Islet of Langerhans (tissue), 1 donor: ENCODE results near the gene SNX27.
A peak's percentile ranks its signal among the peaks of the same experiment; 100 is the strongest.
"Not testable (repeated sequence)": the region's sequence is repeated elsewhere in the genome, so short reads cannot be mapped to it uniquely, and the experiment has no call there.

Source experiments
- FAIRE-seq: peaks from one replicate; lab custom pipeline; 2011; peaks lifted over from hg19 to GRCh38; lab: Jason Lieb, UNC

The SNX27 gene

GRCh38 chr1:151641229-151641628 lies 29.4 kb downstream of the SNX27 start:
- FAIRE-seq: no peak

GRCh38 chr1:151643085-151643484 lies 31.2 kb downstream of the SNX27 start:
- not testable (repeated sequence) for FAIRE-seq

- no peak for FAIRE-seq
Measured at GRCh38 chr1:151644001-151644400, 32.2 kb downstream of the SNX27 start.

GRCh38 chr1:151653397-151653796 lies 41.5 kb downstream of the SNX27 start:
- FAIRE-seq: no peak

GRCh38 chr1:151655371-151655770 lies 43.5 kb downstream of the SNX27 start:
- no peak for FAIRE-seq

- FAIRE-seq: no peak
Measured at GRCh38 chr1:151661751-151662150, 49.9 kb downstream of the SNX27 start.

GRCh38 chr1:151668090-151668489 lies 56.2 kb downstream of the SNX27 start:
- FAIRE-seq: no peak

- not testable (repeated sequence) for FAIRE-seq
Measured at GRCh38 chr1:151670036-151670675, 58.3 kb downstream of the SNX27 start.

GRCh38 chr1:151673407-151673806 lies 61.6 kb downstream of the SNX27 start:
- FAIRE-seq: no peak

GRCh38 chr1:151680391-151680790 lies 68.5 kb downstream of the SNX27 start:
- FAIRE-seq: peak; percentile 60

GRCh38 chr1:151680826-151681225 lies 69.0 kb downstream of the SNX27 start:
- FAIRE-seq: peak; percentile 70

GRCh38 chr1:151681923-151682322 lies 70.1 kb downstream of the SNX27 start:
- peak; percentile 38 for FAIRE-seq

- not testable (repeated sequence) for FAIRE-seq
Measured at GRCh38 chr1:151682901-151683300, 71.1 kb downstream of the SNX27 start.

GRCh38 chr1:151684128-151684527 lies 72.3 kb downstream of the SNX27 start:
- FAIRE-seq: no peak

GRCh38 chr1:151686561-151686960 lies 74.7 kb downstream of the SNX27 start:
- no peak for FAIRE-seq

GRCh38 chr1:151689494-151689893 lies 77.6 kb downstream of the SNX27 start:
- FAIRE-seq: no peak

GRCh38 chr1:151692226-151692625 lies 80.4 kb downstream of the SNX27 start:
- FAIRE-seq: no peak

- no peak for FAIRE-seq
Measured at GRCh38 chr1:151693057-151693651, 81.3 kb downstream of the SNX27 start.

GRCh38 chr1:151701515-151701914 lies 89.7 kb downstream of the SNX27 start:
- no peak for FAIRE-seq

- no peak for FAIRE-seq
Measured at GRCh38 chr1:151702936-151703335, 91.1 kb downstream of the SNX27 start.

- no peak for FAIRE-seq
Measured at GRCh38 chr1:151703813-151704212, 92.0 kb downstream of the SNX27 start.

GRCh38 chr1:151704246-151704645 lies 92.4 kb downstream of the SNX27 start:
- no peak for FAIRE-seq

- no peak for FAIRE-seq
Measured at GRCh38 chr1:151705146-151705545, 93.3 kb downstream of the SNX27 start.

GRCh38 chr1:151705753-151706463 lies 94.1 kb downstream of the SNX27 start:
- no peak for FAIRE-seq
